Measurements from ENCODE around the gene LRP8. TPM values are rescaled to one million over a fixed set of nuclear protein-coding genes. Genes with fewer than 3 reads are reported as not detected.

The LRP8 gene
- total and polyA plus RNA-seq, 2 of the 4 experiments (the other 2 are of a cell fraction) = 12.0 to 12.1 TPM

GRCh38 chr1:53241828-53242227 is 86.0 kb downstream of the LRP8 start:
- H2BK5ac ChIP-seq (ENCODE audit: low read depth, low read length, poor library complexity, severe bottlenecking) = no peak overlapping the region
- no peak overlapping the region for H3K56ac ChIP-seq (ENCODE audit: extremely low read depth, insufficient read depth, low read length)
- H3K27ac ChIP-seq (ENCODE audit: insufficient read depth, low read length) = no peak overlapping the region
- WGBS, 2 experiments (ENCODE audit: extremely low coverage in 2 of 2, insufficient read length in 1 of 2) = 38% methylated on average over 1 of the region's 2 CpGs; no CpG with 5 or more reads in 1 of the 2 experiments
- H3K18ac ChIP-seq (ENCODE audit: low read depth, low read length) = no peak overlapping the region
- POLR2A ChIA-PET (ENCODE audit: unreplicated experiment) = no interaction called here
- no peak overlapping the region for H3K4me2 ChIP-seq (ENCODE audit: low read depth, low read length)
- in situ Hi-C loops (cut with MboI; ENCODE audit: low sequenced_read_pairs) (no loop called here), dilution Hi-C loops (cut with HindIII; ENCODE audit: low sequenced_read_pairs, unreplicated experiment) (no loop called here), intact Hi-C loops (cut with micrococcal nuclease) (no loop called here)
- BruUV-seq (replicated peaks) = no TSS peak
- peaks cover 8 to 18% of the 10 kb centered on the region in 2 experiments; a peak in 3 of 4 replicates for H3K79me1 ChIP-seq (ENCODE audit: low read depth in 1 of 2, low read length in 2 of 2)
- H2AK9ac ChIP-seq (replicated peaks; ENCODE audit: low read depth, low read length, poor library complexity) = no peak overlapping the region
- H2BK20ac ChIP-seq (ENCODE audit: low read depth, low read length) = no peak overlapping the region
- no peaks in the 10 kb centered on the region; the same call in 1 of the 2 replicates for H4K20me1 ChIP-seq (ENCODE audit: insufficient read depth, low read length)
- no peak overlapping the region for H3K4ac ChIP-seq (ENCODE audit: low read depth, low read length)
- no peak for DNase-seq
- TF ChIP-seq USF2 (IDR thresholded peaks at IDR 0.05; ENCODE audit: low read depth, low read length) = no peak
- TF ChIP-seq RCOR1 (IDR thresholded peaks at IDR 0.05; ENCODE audit: insufficient replicate concordance, low read length) = no peak
- no peak for TF ChIP-seq CHD1 (IDR thresholded peaks at IDR 0.05; ENCODE audit: low read depth, low read length)
- TF ChIP-seq, protein P1, sequence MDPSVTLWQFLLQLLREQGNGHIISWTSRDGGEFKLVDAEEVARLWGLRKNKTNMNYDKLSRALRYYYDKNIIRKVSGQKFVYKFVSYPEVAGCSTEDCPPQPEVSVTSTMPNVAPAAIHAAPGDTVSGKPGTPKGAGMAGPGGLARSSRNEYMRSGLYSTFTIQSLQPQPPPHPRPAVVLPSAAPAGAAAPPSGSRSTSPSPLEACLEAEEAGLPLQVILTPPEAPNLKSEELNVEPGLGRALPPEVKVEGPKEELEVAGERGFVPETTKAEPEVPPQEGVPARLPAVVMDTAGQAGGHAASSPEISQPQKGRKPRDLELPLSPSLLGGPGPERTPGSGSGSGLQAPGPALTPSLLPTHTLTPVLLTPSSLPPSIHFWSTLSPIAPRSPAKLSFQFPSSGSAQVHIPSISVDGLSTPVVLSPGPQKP (IDR thresholded peaks at IDR 0.05; ENCODE audit: borderline replicate concordance, low read depth, low read length) = no peak
- H3K9me3 ChIP-seq (ENCODE audit: control insufficient read depth, insufficient read depth, low read length) = no peaks in the 10 kb centered on the region
- H3K36me3 ChIP-seq (ENCODE audit: control insufficient read depth, insufficient read depth, low read length) = no peaks in the 10 kb centered on the region
- no peak overlapping the region for H4K8ac ChIP-seq (ENCODE audit: low read depth in 2 of 2, low read length in 2 of 2)
- no peak overlapping the region for H2BK15ac ChIP-seq (ENCODE audit: low read depth, low read length)
- no peak overlapping the region for H4K5ac ChIP-seq (ENCODE audit: low read depth, low read length)
- no peak overlapping the region for H4K91ac ChIP-seq (ENCODE audit: insufficient read depth, low read depth, low read length)
- ATAC-seq (ENCODE audit: low read depth) = no peak
- H3K14ac ChIP-seq (replicated peaks; ENCODE audit: low read depth, low read length) = no peak overlapping the region
- no peak overlapping the region for H3K9ac ChIP-seq (ENCODE audit: low read depth, low read length)
- no peaks in the 10 kb centered on the region for H3K27me3 ChIP-seq (ENCODE audit: control insufficient read depth, insufficient read depth, low read length)
- peaks cover 8% of the 10 kb centered on the region for H3K9me1 ChIP-seq (ENCODE audit: insufficient read depth, low read length)
- H3K23ac ChIP-seq (ENCODE audit: low read depth, low read length) = no peak overlapping the region
- H3K4me1 ChIP-seq (ENCODE audit: control insufficient read depth, insufficient read depth, low read length) = peaks cover 11% of the 10 kb centered on the region
- H2BK120ac ChIP-seq (ENCODE audit: low read depth, low read length) = no peak overlapping the region
- no peak overlapping the region for H2AK5ac ChIP-seq (ENCODE audit: low read depth, low read length)
- H3K4me3 ChIP-seq (ENCODE audit: insufficient read depth, low read depth, low read length) = no peak overlapping the region
- H2AFZ ChIP-seq (replicated peaks; ENCODE audit: low read length, poor library complexity) = no peak overlapping the region
- CTCF ChIA-PET = no interaction called here

All from IMR-90 (cell line).